Panc1 (cell line): ENCODE results near the gene PRR19.

Experiments used
- POLR2AphosphoS5 ChIP-seq: IDR thresholded peaks from 2 replicates; pipeline ENCODE4 v1.6.1; 2012; ENCODE audit warnings: mild to moderate bottlenecking, low read depth, low read length, moderate library complexity
- SIN3A ChIP-seq: IDR thresholded peaks from 2 replicates; pipeline ENCODE4 v1.6.1; 2012; ENCODE audit warnings: low read depth, mild to moderate bottlenecking, low read length, moderate library complexity, borderline replicate concordance; ENCODE audit not compliant: insufficient read depth

GRCh38 chr19:42352301-42353259, 50.6 kb downstream of the PRR19 start:
- TF ChIP-seq POLR2AphosphoS5, result no peak
- TF ChIP-seq SIN3A, result no peak
